HCT116 (cell line): ENCODE results near the gene ATP11B. TPM values are rescaled to one million over a fixed set of nuclear protein-coding genes. Genes with fewer than 3 reads are reported as not detected.

Experiments used
- ATAC-seq: fragments of 200-7000 bp; cut with Tn5 transposase; 2 replicates; pipeline ENCODE4 v1.9.1; 2020; ENCODE audit warnings: mild to moderate bottlenecking, moderate library complexity
- BruUV-seq: library from RNA; stranded (reverse); fragments of 400-500 nt; replicated peaks from 2 replicates; lab custom pipeline; 2021; lab: Mats Ljungman, UMichigan
- CTCF ChIA-PET: fragments of 300-600 bp; sonication (Branson Sonifier 250); formaldehyde crosslinking; loops from one replicate; lab custom pipeline; 2021; ENCODE audit warnings: antibody characterized with exemption; lab: Charles Lee
- POLR2A ChIA-PET: fragments of 300-600, 350-600 bp; sonication (Branson Sonifier 250); formaldehyde crosslinking; loops from one replicate; lab custom pipeline; 2021; ENCODE audit warnings: antibody characterized with exemption; lab: Charles Lee
- RAD21 ChIA-PET, 2 experiments: fragments of 300-600 bp; sonication (Branson Sonifier 250); formaldehyde crosslinking; loops; one replicate each; lab custom pipeline; 2023; ENCODE audit warnings: low total read pairs in 2 of 2; ENCODE audit not compliant: uncharacterized antibody in 2 of 2, unreplicated experiment in 2 of 2, low non-redundant PET in 1 of 2; lab: Charles Lee
- DNase-seq: peaks from one replicate; pipeline ENCODE4 v3.0.0-alpha.2; 2010; ENCODE audit warnings: low read depth, low spot score
- H2AFZ ChIP-seq: fragments of 200-600 bp; shearing (Covaris generic), sonication (generic); 2 replicates; pipeline ENCODE4 v1.6.1; 2017; ENCODE audit warnings: low read depth, mixed run types, mixed read lengths, antibody characterized with exemption, low read length; ENCODE audit not compliant: poor library complexity, severe bottlenecking
- H3K27ac ChIP-seq: 2 replicates; pipeline ENCODE4 v1.5.1; 2012; ENCODE audit warnings: low read depth, low read length
- H3K27me3 ChIP-seq: fragments of 200-600 bp; sonication (generic); 2 replicates; pipeline ENCODE4 v1.6.1; 2016; ENCODE audit warnings: mixed run types, low read length, mixed read lengths; ENCODE audit not compliant: insufficient read depth
- H3K36me3 ChIP-seq, 2 experiments: fragments of 200-500 bp in 1 of 2; fragments of 200-600 bp in 1 of 2; sonication (Bioruptor generic) in 1 of 2; sonication (generic) in 1 of 2; 2 replicates each; pipeline versions ENCODE4 v1.5.1 to v1.6.1; 2014 to 2016; ENCODE audit warnings: low read length in 2 of 2, inconsistent platforms in 1 of 2, mixed read lengths in 1 of 2, mixed run types in 1 of 2; ENCODE audit not compliant: insufficient read depth in 2 of 2, control insufficient read depth in 1 of 2
- H3K4me1 ChIP-seq, 2 experiments: fragments of 200-600 bp in 1 of 2; sonication (generic) in 1 of 2; 2 replicates each; pipeline versions ENCODE4 v1.5.1 to v1.6.1; 2012 to 2017; ENCODE audit warnings: low read length in 2 of 2, inconsistent platforms in 1 of 2, mild to moderate bottlenecking in 1 of 2, mixed read lengths in 1 of 2, mixed run types in 1 of 2, moderate library complexity in 1 of 2; ENCODE audit not compliant: insufficient read depth in 2 of 2, control insufficient read depth in 1 of 2
- H3K4me2 ChIP-seq: fragments of 200-600 bp; sonication (generic); 2 replicates; pipeline ENCODE4 v1.6.1; 2017; ENCODE audit warnings: mixed run types, low read length, mixed read lengths
- H3K4me3 ChIP-seq, 2 experiments: fragments of 200-600 bp in 1 of 2; sonication (generic) in 1 of 2; replicated peaks in 1 of 2; 2 replicates each; pipeline ENCODE4 v1.5.1; 2011 to 2016; ENCODE audit warnings: low read length in 2 of 2, control low read depth in 1 of 2, low read depth in 1 of 2, mild to moderate bottlenecking in 1 of 2, mixed read lengths in 1 of 2, mixed run types in 1 of 2
- H3K79me2 ChIP-seq: fragments of 200-600 bp; sonication (generic); 2 replicates; pipeline ENCODE4 v1.6.1; 2017; ENCODE audit warnings: mild to moderate bottlenecking, mixed run types, low read length, moderate library complexity, mixed read lengths; ENCODE audit not compliant: insufficient read depth
- H3K9ac ChIP-seq: fragments of 200-600 bp; sonication (generic); 2 replicates; pipeline ENCODE4 v1.6.1; 2016; ENCODE audit warnings: low read length, mixed read lengths
- H3K9me2 ChIP-seq: fragments of 200-600 bp; sonication (generic), shearing (Covaris generic); 2 replicates; pipeline ENCODE4 v1.6.1; 2017; ENCODE audit warnings: mixed run types, mild to moderate bottlenecking, moderate library complexity; ENCODE audit not compliant: insufficient read depth
- H3K9me3 ChIP-seq, 2 experiments: fragments of 200-500 bp in 1 of 2; fragments of 200-600 bp in 1 of 2; sonication (Bioruptor generic) in 1 of 2; sonication (generic) in 1 of 2; 2 replicates each; pipeline ENCODE4 v1.6.1; 2014 to 2017; ENCODE audit warnings: low read length in 2 of 2, mixed read lengths in 2 of 2, inconsistent platforms in 1 of 2, low read depth in 1 of 2, mild to moderate bottlenecking in 1 of 2, mixed run types in 1 of 2, moderate library complexity in 1 of 2; ENCODE audit not compliant: control insufficient read depth in 1 of 2, insufficient read depth in 1 of 2
- H4K20me1 ChIP-seq: fragments of 200-600 bp; sonication (generic), shearing (Covaris generic); 2 replicates; pipeline ENCODE4 v1.6.1; 2017; ENCODE audit warnings: mixed run types, mild to moderate bottlenecking, moderate library complexity; ENCODE audit not compliant: insufficient read depth
- ATF3 ChIP-seq: IDR thresholded peaks from 2 replicates; pipeline ENCODE4 v1.6.1; 2012
- CBX3 ChIP-seq: IDR thresholded peaks from 2 replicates; pipeline ENCODE4 v1.6.1; 2012; ENCODE audit warnings: low read depth
- CEBPB ChIP-seq: IDR thresholded peaks from 2 replicates; pipeline ENCODE4 v1.6.1; 2012; ENCODE audit warnings: low read depth
- CTCF ChIP-seq, 3 experiments: fragments of 200-600 bp in 1 of 3; sonication (generic) in 1 of 3; IDR thresholded peaks in 2 of 3; conservative IDR thresholded peaks in 1 of 3; 2 replicates each; pipeline ENCODE4 v1.5.1; 2012 to 2017; ENCODE audit warnings: low read depth in 2 of 3, low read length in 2 of 3, antibody characterized with exemption in 1 of 3, borderline replicate concordance in 1 of 3, control low read depth in 1 of 3, mild to moderate bottlenecking in 1 of 3, mixed read lengths in 1 of 3, mixed run types in 1 of 3, moderate library complexity in 1 of 3; ENCODE audit not compliant: insufficient read depth in 1 of 3
- EGR1 ChIP-seq: IDR thresholded peaks from 2 replicates; pipeline ENCODE4 v1.6.1; 2012; ENCODE audit warnings: low read depth
- ELF1 ChIP-seq: IDR thresholded peaks from 2 replicates; pipeline ENCODE4 v1.6.1; 2012; ENCODE audit warnings: low read depth, borderline replicate concordance
- EZH2 ChIP-seq: fragments of 200-600 bp; sonication (generic); IDR thresholded peaks from 2 replicates; pipeline ENCODE4 v1.6.1; 2017; ENCODE audit warnings: antibody characterized with exemption, mixed run types
- EZH2phosphoT487 ChIP-seq: fragments of 200-600 bp; IDR thresholded peaks from 2 replicates; pipeline ENCODE4 v1.6.1; 2018; ENCODE audit warnings: antibody characterized with exemption, borderline replicate concordance
- JUND ChIP-seq: IDR thresholded peaks from 2 replicates; pipeline ENCODE4 v1.6.1; 2012
- POLR2A ChIP-seq: IDR thresholded peaks from 2 replicates; pipeline ENCODE4 v1.7.0; 2011; ENCODE audit warnings: borderline replicate concordance; ENCODE audit not compliant: insufficient read depth, insufficient read length; ENCODE audit errors: extremely low read depth
- RAD21 ChIP-seq: IDR thresholded peaks from 2 replicates; pipeline ENCODE4 v1.6.1; 2012; ENCODE audit warnings: low read depth, mild to moderate bottlenecking
- REST ChIP-seq: IDR thresholded peaks from 2 replicates; pipeline ENCODE4 v1.6.1; 2012; ENCODE audit warnings: low read depth
- SIN3A ChIP-seq: IDR thresholded peaks from 2 replicates; pipeline ENCODE4 v1.6.1; 2012; ENCODE audit warnings: low read depth
- SP1 ChIP-seq: IDR thresholded peaks from 2 replicates; pipeline ENCODE4 v1.6.1; 2012; ENCODE audit warnings: low read depth
- SRF ChIP-seq: IDR thresholded peaks from 2 replicates; pipeline ENCODE4 v1.6.1; 2012; ENCODE audit warnings: low read depth
- TCF7L2 ChIP-seq: IDR thresholded peaks from 2 replicates; pipeline ENCODE4 v1.7.0; 2011; ENCODE audit warnings: borderline replicate concordance, inconsistent platforms; ENCODE audit not compliant: insufficient read depth, insufficient read length; ENCODE audit errors: extremely low read depth
- YY1 ChIP-seq: IDR thresholded peaks from 2 replicates; pipeline ENCODE4 v1.6.1; 2011; ENCODE audit warnings: low read length, low read depth, moderate library complexity, mild to moderate bottlenecking; ENCODE audit not compliant: insufficient replicate concordance; ENCODE audit errors: extremely low read depth
- ZBTB33 ChIP-seq: IDR thresholded peaks from 2 replicates; pipeline ENCODE4 v1.6.1; 2011; ENCODE audit warnings: mild to moderate bottlenecking, low read length, moderate library complexity; ENCODE audit not compliant: insufficient replicate concordance; ENCODE audit errors: extremely low read depth
- ZFX ChIP-seq: fragments of 450-650 bp; IDR thresholded peaks from 2 replicates; pipeline ENCODE4 v1.6.1; 2017
- ZNF274 ChIP-seq: fragments of 200-500 bp; sonication (Bioruptor generic); IDR thresholded peaks from 2 replicates; pipeline ENCODE4 v1.6.1; 2014; ENCODE audit warnings: mild to moderate bottlenecking, low read depth, low read length, inconsistent platforms
- intact Hi-C: fragments of 100-400 bp; cut with micrococcal nuclease; formaldehyde crosslinking; loops from 2 replicates; pipeline ENCODE4 v1.10.0; 2022
- total RNA-seq: library from RNA; stranded (reverse); gene quantifications from one replicate; pipeline ENCODE4 v1.2.1, GENCODE V29; 2021; ENCODE audit not compliant: unreplicated experiment

The ATP11B gene
- total RNA-seq, 1 experiment from 2014 or later = 53.0 TPM

- no peaks in the 10 kb centered on the region for H3K9me3 ChIP-seq
- no peak overlapping the region for H3K4me3 ChIP-seq
- no peak overlapping the region for H3K4me2 ChIP-seq
- no peaks in the 10 kb centered on the region for H3K9me2 ChIP-seq
- H3K27ac ChIP-seq = no peak overlapping the region
- no peak overlapping the region for H2AFZ ChIP-seq
- intact Hi-C loops = no loop called here
- CTCF ChIA-PET = no interaction called here
- H3K4me1 ChIP-seq = no peaks in the 10 kb centered on the region
- BruUV-seq = no TSS peak
- H3K9ac ChIP-seq = no peak overlapping the region
- TF ChIP-seq SIN3A = no peak
- no peak for TF ChIP-seq ZNF274
- no peak for TF ChIP-seq YY1
- no peak for TF ChIP-seq JUND
- TF ChIP-seq EZH2phosphoT487 = no peak
- TF ChIP-seq EZH2 = no peak
- TF ChIP-seq ELF1 = no peak
- TF ChIP-seq RAD21 = no peak
- no peak for TF ChIP-seq SP1
- TF ChIP-seq TCF7L2 = no peak
- TF ChIP-seq CBX3 = no peak
- no peak for TF ChIP-seq SRF
- TF ChIP-seq CTCF (IDR thresholded peaks at IDR 0.05 in 2 of 3, conservative IDR thresholded peaks at IDR 0.05 in 1 of 3; ENCODE audit: borderline replicate concordance in 1 of 3, insufficient read depth in 1 of 3, low read depth in 2 of 3, low read length in 2 of 3) = no peak
- TF ChIP-seq EGR1 = no peak
- no peak for TF ChIP-seq REST
- TF ChIP-seq ZBTB33 = no peak
- TF ChIP-seq CEBPB = no peak
- TF ChIP-seq ATF3 = no peak
- TF ChIP-seq POLR2A = no peak
- no peak for TF ChIP-seq ZFX
- DNase-seq = no peak
- H3K27me3 ChIP-seq = no peaks in the 10 kb centered on the region
- POLR2A ChIA-PET = no interaction called here
- no peak for ATAC-seq
- H4K20me1 ChIP-seq = no peaks in the 10 kb centered on the region
- H3K79me2 ChIP-seq = no peaks in the 10 kb centered on the region
- RAD21 ChIA-PET = no interaction called here
- H3K36me3 ChIP-seq = no peaks in the 10 kb centered on the region
Measured at GRCh38 chr3:182862159-182862860, 69.0 kb downstream of the ATP11B start.
